ENCODE results near the gene OPN3.
"Not testable (repeated sequence)": the region's sequence is repeated elsewhere in the genome, so short reads cannot be mapped to it uniquely, and the experiment has no call there.

Gene OPN3

GRCh38 chr1:241660424-241660972 lies 20.3 kb upstream of the OPN3 start:
- in situ Hi-C loops (cut with MboI; ENCODE audit: low pct_unique_long_range_greater_than_20kb, low sequenced_read_pairs, unreplicated experiment): no loop called here
- no peak for DNase-seq (ENCODE audit: low spot score)
- TF ChIP-seq CTCF (IDR thresholded peaks at IDR 0.05; ENCODE audit: extremely low read depth, insufficient read depth, missing control alignments): no peak

DNA sequence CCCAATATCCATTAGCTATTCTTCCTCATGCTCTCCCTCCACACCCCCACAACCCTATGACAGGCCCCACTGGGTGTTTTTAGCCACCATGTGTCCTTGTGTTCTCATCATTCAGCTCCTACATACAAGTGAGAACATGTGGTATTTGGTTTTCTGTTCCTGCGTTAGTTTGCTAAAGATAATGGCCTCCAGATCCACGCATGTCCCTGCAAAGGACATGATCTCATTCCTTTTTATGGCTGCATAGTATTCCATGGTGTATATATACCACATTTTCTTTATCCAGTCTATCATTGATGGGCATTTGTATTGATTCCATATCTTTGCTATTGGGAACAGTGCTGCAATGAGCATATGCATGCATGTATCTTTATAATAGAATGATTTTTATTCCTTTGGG lies 18.8 kb upstream of the OPN3 start:
- DNase-seq (ENCODE audit: low spot score); in situ Hi-C loops (cut with MboI; ENCODE audit: low pct_unique_long_range_greater_than_20kb, low sequenced_read_pairs, unreplicated experiment): not testable (repeated sequence)

GRCh38 chr1:241658081-241658793 lies 18.1 kb upstream of the OPN3 start:
- in situ Hi-C loops (cut with MboI; ENCODE audit: low pct_unique_long_range_greater_than_20kb, low sequenced_read_pairs, unreplicated experiment): no loop called here
- no peak for DNase-seq (ENCODE audit: low spot score)
- no peak for TF ChIP-seq CTCF (IDR thresholded peaks at IDR 0.05; ENCODE audit: extremely low read depth, insufficient read depth, missing control alignments)

DNA sequence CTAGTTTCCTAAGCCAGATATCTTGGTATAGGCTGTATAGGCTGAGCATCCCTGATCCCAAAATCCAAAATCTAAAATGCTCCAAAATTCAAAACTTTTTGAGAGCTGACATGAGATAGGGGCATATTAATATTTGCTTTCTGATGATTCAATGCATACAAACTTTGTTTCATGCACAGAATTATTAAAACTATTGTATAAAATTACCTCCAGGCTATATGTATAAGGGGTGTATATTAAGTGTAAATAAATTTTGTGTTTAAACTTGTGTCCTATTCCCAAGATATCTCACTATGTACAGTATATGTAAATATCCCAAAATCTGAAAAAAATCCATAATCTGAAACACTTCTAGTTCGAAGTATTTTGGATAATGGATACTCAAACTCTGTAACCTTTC lies 14.5 kb upstream of the OPN3 start:
- in situ Hi-C loops (cut with MboI; ENCODE audit: low pct_unique_long_range_greater_than_20kb, low sequenced_read_pairs, unreplicated experiment): no loop called here
- DNase-seq (ENCODE audit: low spot score): no peak
- TF ChIP-seq CTCF (IDR thresholded peaks at IDR 0.05; ENCODE audit: extremely low read depth, insufficient read depth, missing control alignments): no peak

DNA sequence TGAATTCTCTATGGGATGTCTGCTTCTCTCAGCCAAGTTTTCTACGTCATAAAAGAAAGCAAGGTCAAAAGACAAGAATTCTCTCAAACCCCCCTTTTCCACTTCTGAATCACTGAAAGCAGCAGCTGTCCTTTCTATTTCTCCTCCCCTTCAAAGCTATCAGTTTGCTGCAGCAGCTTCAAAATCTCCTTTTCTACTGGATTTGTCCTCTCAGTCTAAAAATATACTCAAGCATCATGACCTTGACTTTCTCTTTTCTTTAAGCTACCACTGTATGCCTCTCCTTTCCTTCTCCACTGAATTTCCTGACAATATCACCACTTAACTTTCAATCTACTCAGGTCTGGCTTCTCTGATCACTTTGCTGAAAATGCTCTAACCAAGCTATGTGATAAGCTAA lies 13.8 kb upstream of the OPN3 start:
- in situ Hi-C loops (cut with MboI; ENCODE audit: low pct_unique_long_range_greater_than_20kb, low sequenced_read_pairs, unreplicated experiment): no loop called here
- DNase-seq (ENCODE audit: low spot score): no peak
- no peak for TF ChIP-seq CTCF (IDR thresholded peaks at IDR 0.05; ENCODE audit: extremely low read depth, insufficient read depth, missing control alignments)

DNA sequence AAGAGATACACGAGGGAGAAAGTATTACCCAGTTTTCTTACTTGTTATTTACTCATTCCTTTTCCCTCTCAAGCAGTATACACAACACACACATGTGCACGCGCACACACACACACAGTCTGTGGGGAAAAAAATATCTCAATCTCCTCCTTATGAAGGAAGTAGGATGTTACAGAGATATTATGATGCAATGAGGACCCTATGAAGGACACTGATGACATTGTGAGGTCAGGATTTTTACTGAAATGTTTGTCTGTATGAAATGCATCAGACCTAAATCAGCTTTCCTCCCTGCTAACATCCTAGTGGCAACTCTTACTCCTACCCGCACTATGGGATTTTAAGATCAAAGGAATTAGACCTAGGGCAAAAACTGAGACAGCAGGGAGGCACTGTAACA lies 11.8 kb upstream of the OPN3 start, which contains the start of gene WDR64:
Gene WDR64, plus strand, starts transcription at position 270 of the 400 bp plus-strand sequence. CDS start 204 bp downstream, outside the sequence.
- in situ Hi-C loops (cut with MboI; ENCODE audit: low pct_unique_long_range_greater_than_20kb, low sequenced_read_pairs, unreplicated experiment): no loop called here
- no peak for DNase-seq (ENCODE audit: low spot score)
- TF ChIP-seq CTCF (IDR thresholded peaks at IDR 0.05; ENCODE audit: extremely low read depth, insufficient read depth, missing control alignments): no peak

GRCh38 chr1:241648159-241648558 lies 8.0 kb upstream of the OPN3 start:
- in situ Hi-C loops (cut with MboI; ENCODE audit: low pct_unique_long_range_greater_than_20kb, low sequenced_read_pairs, unreplicated experiment): no loop called here
- no peak for TF ChIP-seq CTCF (IDR thresholded peaks at IDR 0.05; ENCODE audit: extremely low read depth, insufficient read depth, missing control alignments)
- no peak for DNase-seq (ENCODE audit: low spot score)

All from GM13977 (cell line).